Mucosa of rectum (tissue), 2 donors: ENCODE measurements around the gene NSF.
"Not testable (repeated sequence)": the region's sequence is repeated elsewhere in the genome, so short reads cannot be mapped to it uniquely, and the experiment has no call there.

ENCODE experiments used
- H3K27ac ChIP-seq, 2 donors: one replicate each; pipeline ENCODE4 v1.7.0; 2013; ENCODE audit warnings: inconsistent platforms in 2 of 2, low read depth in 2 of 2, low read length in 2 of 2
- H3K27me3 ChIP-seq, 2 donors: one replicate each; pipeline ENCODE4 v1.7.0; 2013; ENCODE audit warnings: low read length in 2 of 2; ENCODE audit not compliant: control insufficient read depth in 2 of 2, insufficient read depth in 2 of 2
- H3K36me3 ChIP-seq, 2 donors: one replicate each; pipeline ENCODE4 v1.7.0; 2013; ENCODE audit warnings: low read length in 2 of 2; ENCODE audit not compliant: control insufficient read depth in 2 of 2, insufficient read depth in 2 of 2
- H3K4me1 ChIP-seq, 2 donors: one replicate each; pipeline ENCODE4 v1.7.0; 2013; ENCODE audit warnings: low read length in 2 of 2, mild to moderate bottlenecking in 1 of 2; ENCODE audit not compliant: control insufficient read depth in 2 of 2, insufficient read depth in 2 of 2
- H3K4me3 ChIP-seq, 2 donors: one replicate each; pipeline ENCODE4 v1.7.0; 2013; ENCODE audit warnings: low read length in 2 of 2
- H3K9ac ChIP-seq, 2 donors: one replicate each; pipeline ENCODE4 v1.7.0; 2013; ENCODE audit warnings: low read length in 2 of 2, low read depth in 1 of 2, mild to moderate bottlenecking in 1 of 2
- H3K9me3 ChIP-seq, 2 donors: one replicate each; pipeline ENCODE4 v1.7.0; 2013; ENCODE audit warnings: low read length in 2 of 2; ENCODE audit not compliant: control insufficient read depth in 2 of 2
- donor health status: healthy.
- donor health status: Normal muscosa, but diverticular disease.

Gene NSF

GRCh38 chr17:46751425-46751824, 161.0 kb downstream of the NSF start:
- no peaks in the 10 kb centered on the region for H3K27me3 ChIP-seq
- H3K27ac ChIP-seq: no peak overlapping the region
- no peak overlapping the region for H3K4me3 ChIP-seq
- no peaks in the 10 kb centered on the region for H3K9me3 ChIP-seq
- no peaks in the 10 kb centered on the region for H3K4me1 ChIP-seq
- H3K36me3 ChIP-seq: peaks cover 28 to 48% of the 10 kb centered on the region in 2 donors
- H3K9ac ChIP-seq: no peak overlapping the region

GRCh38 chr17:46753776-46754175, 163.3 kb downstream of the NSF start:
- Histone ChIP-seq H3K9me3 (no peaks in the 10 kb centered on the region), H3K36me3 (peaks cover 38 to 51% of the 10 kb centered on the region in 2 donors), H3K27ac (no peak overlapping the region), H3K27me3 (no peaks in the 10 kb centered on the region), H3K4me3 (no peak overlapping the region), H3K9ac (no peak overlapping the region), H3K4me1 (no peaks in the 10 kb centered on the region)

- no peaks in the 10 kb centered on the region for H3K27me3 ChIP-seq
- no peak overlapping the region for H3K4me3 ChIP-seq
- peaks cover 37 to 45% of the 10 kb centered on the region in 2 donors for H3K36me3 ChIP-seq
Observed at GRCh38 chr17:46756081-46756735, 165.7 kb downstream of the NSF start.

GRCh38 chr17:46756861-46757260, 166.4 kb downstream of the NSF start:
- H3K4me3 ChIP-seq: no peak overlapping the region
- no peaks in the 10 kb centered on the region for H3K9me3 ChIP-seq
- no peaks in the 10 kb centered on the region for H3K27me3 ChIP-seq
- H3K36me3 ChIP-seq: peaks cover 31 to 41% of the 10 kb centered on the region in 2 donors
- no peak overlapping the region for H3K9ac ChIP-seq
- H3K27ac ChIP-seq: no peak overlapping the region
- no peaks in the 10 kb centered on the region for H3K4me1 ChIP-seq

More at GRCh38 chr17:46756081-46756735, 165.7 kb downstream of the NSF start:
- H3K27ac ChIP-seq: no peak overlapping the region
- no peaks in the 10 kb centered on the region for H3K9me3 ChIP-seq
- no peak overlapping the region for H3K9ac ChIP-seq
- H3K4me1 ChIP-seq: no peaks in the 10 kb centered on the region

- H3K9me3 ChIP-seq, H3K27ac ChIP-seq, H3K9ac ChIP-seq, H3K4me3 ChIP-seq, H3K4me1 ChIP-seq, H3K27me3 ChIP-seq: not testable (repeated sequence)
- H3K36me3 ChIP-seq: peaks cover 29 to 35% of the 10 kb centered on the region in 2 donors
Observed at GRCh38 chr17:46757588-46757987, 167.1 kb downstream of the NSF start.

GRCh38 chr17:46758614-46759013, 168.1 kb downstream of the NSF start:
- no peak overlapping the region for H3K27ac ChIP-seq
- no peaks in the 10 kb centered on the region for H3K27me3 ChIP-seq
- no peaks in the 10 kb centered on the region for H3K9me3 ChIP-seq
- H3K4me3 ChIP-seq: no peak overlapping the region
- no peaks in the 10 kb centered on the region for H3K4me1 ChIP-seq
- H3K36me3 ChIP-seq: peaks cover 29 to 32% of the 10 kb centered on the region in 2 donors
- no peak overlapping the region for H3K9ac ChIP-seq

- Histone ChIP-seq H3K4me3 (no peak overlapping the region), H3K27me3 (no peaks in the 10 kb centered on the region), H3K9ac (no peak overlapping the region), H3K36me3 (peaks cover 28 to 29% of the 10 kb centered on the region in 2 donors), H3K4me1 (no peaks in the 10 kb centered on the region), H3K27ac (no peak overlapping the region), H3K9me3 (no peaks in the 10 kb centered on the region)
Observed at GRCh38 chr17:46759141-46759540, 168.7 kb downstream of the NSF start.

GRCh38 chr17:46763416-46763815, 172.9 kb downstream of the NSF start:
- Histone ChIP-seq H3K27me3 (no peaks in the 10 kb centered on the region), H3K4me1 (no peaks in the 10 kb centered on the region), H3K27ac (no peak overlapping the region), H3K4me3 (no peak overlapping the region), H3K9me3 (no peaks in the 10 kb centered on the region), H3K36me3 (no peaks in the 10 kb centered on the region), H3K9ac (no peak overlapping the region)

GRCh38 chr17:46764000-46764708, 173.7 kb downstream of the NSF start:
- no peaks in the 10 kb centered on the region for H3K9me3 ChIP-seq
- no peaks in the 10 kb centered on the region for H3K27me3 ChIP-seq
- H3K4me1 ChIP-seq: no peaks in the 10 kb centered on the region
- no peak overlapping the region for H3K9ac ChIP-seq
- no peaks in the 10 kb centered on the region for H3K36me3 ChIP-seq
- no peak overlapping the region for H3K27ac ChIP-seq
- no peak overlapping the region for H3K4me3 ChIP-seq

- H3K36me3 ChIP-seq: no peaks in the 10 kb centered on the region
- no peaks in the 10 kb centered on the region for H3K9me3 ChIP-seq
- H3K27ac ChIP-seq: no peak overlapping the region
- H3K4me3 ChIP-seq: no peak overlapping the region
- H3K27me3 ChIP-seq: peaks cover 0 to under 1% of the 10 kb centered on the region in 2 donors
- peaks cover 0 to 1% of the 10 kb centered on the region in 2 donors for H3K4me1 ChIP-seq
- no peak overlapping the region for H3K9ac ChIP-seq
Observed at GRCh38 chr17:46764709-46765401, 174.4 kb downstream of the NSF start.
